ENCODE results near the gene WDR55. TPM values are rescaled to one million over a fixed set of nuclear protein-coding genes. Genes with fewer than 3 reads are reported as not detected.

The WDR55 gene
- polyA plus RNA-seq, 1 of the 3 experiments (the other 2 are of a cell fraction): 28.3 TPM

GRCh38 chr5:140630292-140631035 is 34.2 kb upstream of the WDR55 start:
- Histone ChIP-seq H3K9me2 (no peaks in the 10 kb centered on the region), H3K4me1 (ENCODE audit: control insufficient read depth in 1 of 2, insufficient read depth in 2 of 2, low read depth in 1 of 2, low read length in 1 of 2) (no peaks in the 10 kb centered on the region), H3K9me3 (no peaks in the 10 kb centered on the region), H3K4me3 (ENCODE audit: low read depth in 2 of 2, low read length in 1 of 2) (no peak overlapping the region), H4K20me1 (ENCODE audit: insufficient read depth) (no peaks in the 10 kb centered on the region), H3K27ac (ENCODE audit: low read depth in 2 of 2, low read length in 1 of 2) (no peak overlapping the region), H3K4me2 (no peak overlapping the region), H3K9ac (no peak overlapping the region), H3K36me3 (replicated peaks in 1 of 2; ENCODE audit: control insufficient read depth in 1 of 2, insufficient read depth in 2 of 2, low read length in 1 of 2) (no peaks in the 10 kb centered on the region), H3K79me2 (ENCODE audit: insufficient read depth) (no peaks in the 10 kb centered on the region), H3F3A (replicated peaks; ENCODE audit: insufficient read depth) (no peaks in the 10 kb centered on the region), H2AFZ (ENCODE audit: low read depth) (no peak overlapping the region), H3K27me3 (ENCODE audit: insufficient read depth) (no peaks in the 10 kb centered on the region)
- TF ChIP-seq MEF2A (IDR thresholded peaks at IDR 0.05; ENCODE audit: borderline replicate concordance, low read depth) (no peak), RAD21 (IDR thresholded peaks at IDR 0.05; ENCODE audit: low read length) (no peak), MAX (IDR thresholded peaks at IDR 0.05; ENCODE audit: low read depth) (no peak), CTCF (IDR thresholded peaks at IDR 0.05) (no peak), POLR2AphosphoS5 (IDR thresholded peaks at IDR 0.05; ENCODE audit: low read depth, low read length) (no peak), TAF1 (IDR thresholded peaks at IDR 0.05; ENCODE audit: borderline replicate concordance, low read depth, low read length) (no peak), SMC3 (IDR thresholded peaks at IDR 0.05; ENCODE audit: low read depth, low read length) (no peak), FOSL2 (IDR thresholded peaks at IDR 0.05; ENCODE audit: borderline replicate concordance, low read depth) (no peak), GATA2 (CRISPR knock-in tag; IDR thresholded peaks at IDR 0.05) (no peak), CHD2 (IDR thresholded peaks at IDR 0.05; ENCODE audit: low read length, partially characterized antibody) (no peak), FOXJ3 (CRISPR knock-in tag; IDR thresholded peaks at IDR 0.05) (no peak), MXI1 (IDR thresholded peaks at IDR 0.05; ENCODE audit: low read depth, low read length) (no peak), GABPA (IDR thresholded peaks at IDR 0.05; ENCODE audit: low read depth) (no peak)
- no peak for DNase-seq
- 43% methylated on average over 2 of the region's 2 CpGs for WGBS (ENCODE audit: low lambda C conversion rate)
- ChIA-PET POLR2A (interaction anchor here (0.6 kb wide), 1 partner anchor 18 kb away, joined by 3 read pairs; no protein-coding TSS in a partner anchor), CTCF (interaction anchor here (1.1 to 1.5 kb wide), 2 partner anchors 8 to 9 kb away, joined by 3 to 5 read pairs; no protein-coding TSS in a partner anchor)

GRCh38 chr5:140631036-140631417 is 33.7 kb upstream of the WDR55 start:
- Histone ChIP-seq H2AFZ (ENCODE audit: low read depth) (no peak overlapping the region), H3K27ac (ENCODE audit: low read depth in 2 of 2, low read length in 1 of 2) (no peak overlapping the region), H3K4me1 (ENCODE audit: control insufficient read depth in 1 of 2, insufficient read depth in 2 of 2, low read depth in 1 of 2, low read length in 1 of 2) (no peaks in the 10 kb centered on the region), H3F3A (replicated peaks; ENCODE audit: insufficient read depth) (no peaks in the 10 kb centered on the region), H3K9me2 (no peaks in the 10 kb centered on the region), H3K9me3 (no peaks in the 10 kb centered on the region), H3K4me2 (no peak overlapping the region), H3K27me3 (ENCODE audit: insufficient read depth) (no peaks in the 10 kb centered on the region), H3K79me2 (ENCODE audit: insufficient read depth) (no peaks in the 10 kb centered on the region), H3K9ac (no peak overlapping the region), H4K20me1 (ENCODE audit: insufficient read depth) (no peaks in the 10 kb centered on the region), H3K4me3 (ENCODE audit: low read depth in 2 of 2, low read length in 1 of 2) (no peak overlapping the region), H3K36me3 (replicated peaks in 1 of 2; ENCODE audit: control insufficient read depth in 1 of 2, insufficient read depth in 2 of 2, low read length in 1 of 2) (no peaks in the 10 kb centered on the region)
- POLR2A ChIA-PET: interaction anchor here (0.6 kb wide), 1 partner anchor 18 kb away, joined by 3 read pairs; no protein-coding TSS in a partner anchor
- CTCF ChIA-PET: interaction anchor here (1.5 kb wide), 1 partner anchor 9 kb away, joined by 3 read pairs; no protein-coding TSS in a partner anchor
- WGBS (ENCODE audit: low lambda C conversion rate): 74% methylated on average over 4 of the region's 4 CpGs
- DNase-seq: no peak
- TF ChIP-seq IRF3 (IDR thresholded peaks at IDR 0.05; ENCODE audit: low read depth, low read length) (no peak), EZH2phosphoT487 (IDR thresholded peaks at IDR 0.05; ENCODE audit: borderline replicate concordance, low read depth) (no peak), FOSL2 (IDR thresholded peaks at IDR 0.05; ENCODE audit: borderline replicate concordance, low read depth) (no peak), FOXM1 (IDR thresholded peaks at IDR 0.05; ENCODE audit: low read depth) (no peak), TEAD4 (IDR thresholded peaks at IDR 0.05; ENCODE audit: borderline replicate concordance, insufficient read depth) (no peak), MAX (IDR thresholded peaks at IDR 0.05; ENCODE audit: low read depth) (no peak), PBX3 (IDR thresholded peaks at IDR 0.05) (no peak), NRF1 (IDR thresholded peaks at IDR 0.05; ENCODE audit: low read depth, low read length) (no peak), USF2 (IDR thresholded peaks at IDR 0.05; ENCODE audit: borderline replicate concordance, low read depth, low read length) (no peak), JUND (IDR thresholded peaks at IDR 0.05) (no peak), RXRA (IDR thresholded peaks at IDR 0.05; ENCODE audit: borderline replicate concordance, low read depth) (no peak), CHD2 (IDR thresholded peaks at IDR 0.05; ENCODE audit: low read length, partially characterized antibody) (no peak), GATA2 (CRISPR knock-in tag; IDR thresholded peaks at IDR 0.05) (no peak)

Measured in SK-N-SH (cell line).